ENCODE results near the gene OBSCN.

Gene OBSCN

GRCh38 chr1:228362141-228362883 is 154.5 kb downstream of the OBSCN start:
- no peak for DNase-seq

DNA sequence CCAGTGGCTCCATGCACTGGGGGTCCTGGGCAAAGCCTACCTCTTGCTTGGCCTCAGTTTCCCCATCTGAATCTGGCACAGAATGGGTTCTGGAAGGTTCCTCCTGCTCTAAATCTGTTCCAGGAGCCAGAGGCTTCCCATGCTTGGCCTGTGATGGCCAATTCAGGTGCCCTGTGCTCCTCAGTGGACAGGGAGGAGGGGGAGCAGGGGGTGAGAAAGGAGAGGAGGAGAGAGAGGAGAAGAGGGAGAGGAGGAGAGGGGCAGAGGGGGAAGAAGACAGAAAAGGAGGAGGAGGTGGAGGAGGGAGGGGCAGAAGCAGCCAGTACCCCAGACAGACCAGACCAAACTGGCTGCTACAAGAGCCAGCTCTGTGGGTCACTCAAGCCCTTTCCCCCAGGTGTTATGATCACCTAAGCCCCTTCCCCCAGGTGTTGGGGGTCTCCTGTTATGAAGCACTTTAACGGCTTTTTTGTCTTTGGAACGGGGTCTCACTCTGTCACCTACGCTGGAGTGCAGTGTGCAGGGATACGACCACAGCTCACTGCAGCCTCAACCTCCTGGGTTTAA is 155.1 kb downstream of the OBSCN start:
- no peak for DNase-seq

GRCh38 chr1:228363686-228364067 is 155.8 kb downstream of the OBSCN start:
- DNase-seq: no peak

- no peak for DNase-seq
These were observed 156.3 kb downstream of the OBSCN start for GRCh38 chr1:228364068-228364705.

- no peak for DNase-seq
These were observed 156.9 kb downstream of the OBSCN start for GRCh38 chr1:228364706-228365213.

GRCh38 chr1:228365271-228366061 is 157.6 kb downstream of the OBSCN start:
- DNase-seq: no peak

- DNase-seq: no peak
These were observed 158.4 kb downstream of the OBSCN start for GRCh38 chr1:228366062-228366865.

GRCh38 chr1:228366866-228367741 is 159.3 kb downstream of the OBSCN start:
- no peak for DNase-seq

DNA sequence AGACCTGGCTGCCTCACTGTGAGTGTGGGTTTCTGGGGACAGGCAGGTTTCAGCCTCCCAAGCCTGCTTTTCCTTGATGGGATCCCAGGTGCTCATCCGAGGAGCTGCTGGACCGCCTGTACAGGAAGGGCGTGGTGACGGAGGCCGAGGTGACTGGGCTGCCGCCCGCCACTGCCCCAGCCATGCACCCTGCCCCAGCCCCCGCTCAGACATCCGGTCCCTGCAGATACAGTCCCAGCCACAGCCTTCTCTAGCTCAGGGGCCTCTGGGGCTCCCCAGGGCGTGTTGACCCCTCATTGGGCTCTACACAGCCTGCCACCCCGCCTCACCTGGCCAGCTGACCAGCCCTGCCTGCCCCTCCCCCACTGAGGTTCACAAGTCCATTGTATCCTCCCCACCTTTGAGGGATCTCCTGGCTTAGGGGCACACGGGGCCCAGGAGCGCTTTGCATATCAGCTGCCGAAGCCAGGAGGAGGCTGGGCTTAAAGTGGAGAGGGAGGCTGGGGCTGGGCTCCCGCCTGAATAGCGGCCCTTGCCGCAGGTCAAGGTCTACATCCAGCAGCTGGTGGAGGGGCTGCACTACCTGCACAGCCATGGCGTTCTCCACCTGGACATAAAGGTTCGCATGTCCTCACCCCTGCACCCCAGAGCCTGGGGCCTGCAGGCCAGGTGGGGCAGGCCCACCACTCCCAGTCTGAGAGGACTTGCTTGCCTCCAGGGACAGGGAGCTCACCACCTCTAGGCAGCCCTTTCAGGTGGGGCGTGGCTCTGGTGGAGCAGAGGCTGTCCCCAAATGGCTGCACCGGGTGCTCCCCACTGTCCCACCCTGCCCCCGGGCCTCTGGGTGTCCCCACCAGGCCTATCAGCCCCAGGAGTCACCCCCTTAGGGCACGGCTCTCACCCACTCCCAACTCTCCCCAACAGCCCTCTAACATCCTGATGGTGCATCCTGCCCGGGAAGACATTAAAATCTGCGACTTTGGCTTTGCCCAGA is 160.3 kb downstream of the OBSCN start:
- DNase-seq: peak; percentile 53

DNA sequence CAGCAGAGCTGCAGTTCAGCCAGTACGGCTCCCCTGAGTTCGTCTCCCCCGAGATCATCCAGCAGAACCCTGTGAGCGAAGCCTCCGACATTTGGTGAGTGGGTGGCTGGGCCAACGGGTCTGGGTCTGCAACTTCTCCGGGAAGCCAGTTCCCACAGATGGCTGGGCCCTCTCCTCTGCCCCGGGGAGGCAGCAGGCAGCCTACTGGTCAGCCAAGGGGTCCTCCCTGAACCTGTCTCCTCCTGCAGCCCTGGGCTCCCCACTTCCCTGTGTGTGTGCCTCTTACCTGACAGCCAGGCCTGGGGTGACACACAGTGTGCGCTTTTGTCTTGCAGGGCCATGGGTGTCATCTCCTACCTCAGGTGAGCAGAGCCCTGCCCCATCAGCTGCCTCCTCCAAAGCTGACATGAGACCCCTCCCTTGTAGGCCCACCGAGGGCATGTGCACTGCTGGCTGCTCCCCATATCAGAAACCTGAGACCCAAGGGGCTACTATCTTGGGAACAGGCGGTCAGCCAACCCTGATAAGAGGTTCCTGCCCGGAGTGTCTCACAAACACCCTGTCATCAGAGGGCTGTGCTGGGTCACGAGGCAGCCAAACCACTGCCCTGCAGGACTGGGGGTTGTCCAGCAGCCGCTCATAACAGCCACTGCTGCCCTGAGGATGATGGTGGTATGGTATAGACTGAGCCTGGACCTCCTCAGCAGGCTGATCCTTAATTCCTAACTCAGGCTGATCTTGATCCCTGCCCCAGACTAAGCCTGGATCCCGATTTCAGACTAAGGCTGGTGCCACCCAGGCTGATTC is 161.2 kb downstream of the OBSCN start:
- DNase-seq: no peak

GRCh38 chr1:228369608-228370438 is 162.0 kb downstream of the OBSCN start:
- no peak for DNase-seq

DNA sequence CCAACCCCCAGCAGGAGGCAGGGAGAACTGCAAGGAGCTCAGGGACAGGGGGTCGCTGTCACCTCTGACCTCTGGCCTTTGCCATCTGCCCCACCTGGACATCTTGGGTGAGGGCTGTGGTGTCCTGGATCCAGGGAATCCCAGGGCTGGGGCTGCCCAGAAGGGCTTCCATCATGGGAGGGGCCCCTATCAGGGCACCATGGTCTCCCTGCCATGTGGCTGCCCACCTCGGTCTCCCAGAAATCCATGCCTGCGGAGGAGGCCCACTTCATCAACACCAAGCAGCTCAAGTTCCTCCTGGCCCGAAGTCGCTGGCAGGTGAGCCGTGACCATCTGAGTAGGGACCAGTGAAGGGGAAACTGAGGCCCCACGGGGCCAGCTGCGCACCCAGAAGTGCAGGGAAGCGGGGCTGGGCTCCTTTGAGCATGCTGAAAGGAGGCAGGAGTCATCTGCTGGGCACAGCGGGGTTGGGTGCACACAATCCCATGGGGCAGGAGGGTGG is 162.6 kb downstream of the OBSCN start:
- DNase-seq: no peak

DNA sequence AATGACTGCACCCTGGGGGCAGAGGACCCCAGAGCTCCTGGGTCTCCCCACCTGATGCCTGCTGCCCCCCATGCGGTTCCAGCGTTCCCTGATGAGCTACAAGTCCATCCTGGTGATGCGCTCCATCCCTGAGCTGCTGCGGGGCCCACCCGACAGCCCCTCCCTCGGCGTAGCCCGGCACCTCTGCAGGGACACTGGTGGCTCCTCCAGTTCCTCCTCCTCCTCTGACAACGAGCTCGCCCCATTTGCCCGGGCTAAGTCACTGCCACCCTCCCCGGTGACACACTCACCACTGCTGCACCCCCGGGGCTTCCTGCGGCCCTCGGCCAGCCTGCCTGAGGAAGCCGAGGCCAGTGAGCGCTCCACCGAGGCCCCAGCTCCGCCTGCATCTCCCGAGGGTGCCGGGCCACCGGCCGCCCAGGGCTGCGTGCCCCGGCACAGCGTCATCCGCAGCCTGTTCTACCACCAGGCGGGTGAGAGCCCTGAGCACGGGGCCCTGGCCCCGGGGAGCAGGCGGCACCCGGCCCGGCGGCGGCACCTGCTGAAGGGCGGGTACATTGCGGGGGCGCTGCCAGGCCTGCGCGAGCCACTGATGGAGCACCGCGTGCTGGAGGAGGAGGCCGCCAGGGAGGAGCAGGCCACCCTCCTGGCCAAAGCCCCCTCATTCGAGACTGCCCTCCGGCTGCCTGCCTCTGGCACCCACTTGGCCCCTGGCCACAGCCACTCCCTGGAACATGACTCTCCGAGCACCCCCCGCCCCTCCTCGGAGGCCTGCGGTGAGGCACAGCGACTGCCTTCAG is 163.3 kb downstream of the OBSCN start:
- peak; percentile 41 for DNase-seq

DNA sequence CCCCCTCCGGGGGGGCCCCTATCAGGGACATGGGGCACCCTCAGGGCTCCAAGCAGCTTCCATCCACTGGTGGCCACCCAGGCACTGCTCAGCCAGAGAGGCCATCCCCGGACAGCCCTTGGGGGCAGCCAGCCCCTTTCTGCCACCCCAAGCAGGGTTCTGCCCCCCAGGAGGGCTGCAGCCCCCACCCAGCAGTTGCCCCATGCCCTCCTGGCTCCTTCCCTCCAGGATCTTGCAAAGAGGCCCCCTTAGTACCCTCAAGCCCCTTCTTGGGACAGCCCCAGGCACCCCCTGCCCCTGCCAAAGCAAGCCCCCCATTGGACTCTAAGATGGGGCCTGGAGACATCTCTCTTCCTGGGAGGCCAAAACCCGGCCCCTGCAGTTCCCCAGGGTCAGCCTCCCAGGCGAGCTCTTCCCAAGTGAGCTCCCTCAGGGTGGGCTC is 163.9 kb downstream of the OBSCN start:
- DNase-seq: no peak

DNA sequence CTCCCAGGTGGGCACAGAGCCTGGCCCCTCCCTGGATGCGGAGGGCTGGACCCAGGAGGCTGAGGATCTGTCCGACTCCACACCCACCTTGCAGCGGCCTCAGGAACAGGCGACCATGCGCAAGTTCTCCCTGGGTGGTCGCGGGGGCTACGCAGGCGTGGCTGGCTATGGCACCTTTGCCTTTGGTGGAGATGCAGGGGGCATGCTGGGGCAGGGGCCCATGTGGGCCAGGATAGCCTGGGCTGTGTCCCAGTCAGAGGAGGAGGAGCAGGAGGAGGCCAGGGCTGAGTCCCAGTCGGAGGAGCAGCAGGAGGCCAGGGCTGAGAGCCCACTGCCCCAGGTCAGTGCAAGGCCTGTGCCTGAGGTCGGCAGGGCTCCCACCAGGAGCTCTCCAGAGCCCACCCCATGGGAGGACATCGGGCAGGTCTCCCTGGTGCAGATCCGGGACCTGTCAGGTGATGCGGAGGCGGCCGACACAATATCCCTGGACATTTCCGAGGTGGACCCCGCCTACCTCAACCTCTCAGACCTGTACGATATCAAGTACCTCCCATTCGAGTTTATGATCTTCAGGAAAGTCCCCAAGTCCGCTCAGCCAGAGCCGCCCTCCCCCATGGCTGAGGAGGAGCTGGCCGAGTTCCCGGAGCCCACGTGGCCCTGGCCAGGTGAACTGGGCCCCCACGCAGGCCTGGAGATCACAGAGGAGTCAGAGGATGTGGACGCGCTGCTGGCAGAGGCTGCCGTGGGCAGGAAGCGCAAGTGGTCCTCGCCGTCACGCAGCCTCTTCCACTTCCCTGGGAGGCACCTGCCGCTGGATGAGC is 164.5 kb downstream of the OBSCN start:
- peak; percentile 75 for DNase-seq

Data from RPMI8226 (cell line).